Esophagus muscularis mucosa (tissue), 4 donors: Measurements from ENCODE around the gene CD200R1L. TPM values are rescaled to one million over a fixed set of nuclear protein-coding genes. Genes with fewer than 3 reads are reported as not detected.
"Not testable (repeated sequence)": the region's sequence is repeated elsewhere in the genome, so short reads cannot be mapped to it uniquely, and the experiment has no call there.

Experiments
- DNase-seq: peaks from one replicate; pipeline ENCODE4 v3.0.0-alpha.2; 2017; ENCODE audit errors: extremely low spot score
- H3K27ac ChIP-seq, 4 donors: fragments of 200-600 bp; sonication (generic); replicated peaks in 1 of 4; 1 replicate in 3 of 4; 2 replicates in 1 of 4; pipeline ENCODE4 v1.5.1; 2016 to 2019; ENCODE audit warnings: mild to moderate bottlenecking in 1 of 4
- H3K27me3 ChIP-seq, 4 donors: fragments of 200-600 bp; sonication (generic); one replicate each; pipeline versions ENCODE4 v1.5.1 to v1.6.0; 2016 to 2019
- H3K36me3 ChIP-seq, 4 donors: fragments of 200-600 bp; sonication (generic); one replicate each; pipeline ENCODE4 v1.5.1; 2016 to 2019
- H3K4me1 ChIP-seq, 4 donors: fragments of 200-600 bp; sonication (generic); one replicate each; pipeline ENCODE4 v1.5.1; 2016 to 2019
- H3K4me3 ChIP-seq, 4 donors: fragments of 200-600 bp; sonication (generic); 1 replicate in 2 of 4; 2 replicates in 2 of 4; pipeline ENCODE4 v1.5.1; 2016 to 2019; ENCODE audit warnings: mild to moderate bottlenecking in 4 of 4, moderate library complexity in 1 of 4
- H3K9me3 ChIP-seq, 4 donors: fragments of 200-600 bp; sonication (generic); 1 replicate in 3 of 4; 2 replicates in 1 of 4; pipeline ENCODE4 v1.5.1; 2016 to 2019
- EP300 ChIP-seq: sonication (generic); formaldehyde crosslinking; IDR thresholded peaks from one replicate; pipeline ENCODE4 v1.6.1; 2017; ENCODE audit warnings: antibody characterized with exemption
- POLR2A ChIP-seq: fragments of 450-650 bp; IDR thresholded peaks from one replicate; pipeline ENCODE4 v1.6.1; 2017; ENCODE audit warnings: antibody characterized with exemption, moderate library complexity, mild to moderate bottlenecking, low read depth
- POLR2AphosphoS5 ChIP-seq, 2 donors: sonication (generic); formaldehyde crosslinking; IDR thresholded peaks; one replicate each; pipeline ENCODE4 v1.6.1; 2017; ENCODE audit warnings: antibody characterized with exemption in 2 of 2
- WGBS: methylation state at CpG from one replicate; pipeline ENCODE4 v1.1.5; 2018; 5-methylcytosine and 5-hydroxymethylcytosine counted together
- intact Hi-C: fragments of 100-400 bp; cut with DNase I; formaldehyde crosslinking; loops from one replicate; pipeline ENCODE4 v1.15.1; 2023
- total RNA-seq, 4 donors: library from RNA; depleted of rRNA; stranded (reverse); fragments of >200 nt; gene quantifications; one replicate each; pipeline versions ENCODE4 v1.1.0 to v1.2.1, GENCODE V29; 2016
- TF ChIP-seq, protein P1 (sequence below), 3 experiments: fragments of 200-600 bp in 2 of 3; fragments of 450-650 bp in 1 of 3; sonication (generic) in 2 of 3; IDR thresholded peaks; one replicate each; pipeline ENCODE4 v1.5.1; 2017 to 2019; ENCODE audit warnings: antibody characterized with exemption in 3 of 3, mild to moderate bottlenecking in 2 of 3, moderate library complexity in 1 of 3

CD200R1L gene
- total RNA-seq, 4 donors from 2014 or later = not detected

GRCh38 chr3:112856537-112856936, 9.9 kb upstream of the CD200R1L start:
- Histone ChIP-seq H3K9me3 (peaks cover 0 to 16% (median 9%) of the 10 kb centered on the region in 4 donors), H3K36me3 (no peaks in the 10 kb centered on the region), H3K27ac (no peak overlapping the region), H3K4me1 (no peaks in the 10 kb centered on the region), H3K4me3 (no peak overlapping the region), H3K27me3 (no peaks in the 10 kb centered on the region)
- no peak for DNase-seq
- intact Hi-C loops = no loop called here
- no peak for TF ChIP-seq EP300
- TF ChIP-seq, protein P1, sequence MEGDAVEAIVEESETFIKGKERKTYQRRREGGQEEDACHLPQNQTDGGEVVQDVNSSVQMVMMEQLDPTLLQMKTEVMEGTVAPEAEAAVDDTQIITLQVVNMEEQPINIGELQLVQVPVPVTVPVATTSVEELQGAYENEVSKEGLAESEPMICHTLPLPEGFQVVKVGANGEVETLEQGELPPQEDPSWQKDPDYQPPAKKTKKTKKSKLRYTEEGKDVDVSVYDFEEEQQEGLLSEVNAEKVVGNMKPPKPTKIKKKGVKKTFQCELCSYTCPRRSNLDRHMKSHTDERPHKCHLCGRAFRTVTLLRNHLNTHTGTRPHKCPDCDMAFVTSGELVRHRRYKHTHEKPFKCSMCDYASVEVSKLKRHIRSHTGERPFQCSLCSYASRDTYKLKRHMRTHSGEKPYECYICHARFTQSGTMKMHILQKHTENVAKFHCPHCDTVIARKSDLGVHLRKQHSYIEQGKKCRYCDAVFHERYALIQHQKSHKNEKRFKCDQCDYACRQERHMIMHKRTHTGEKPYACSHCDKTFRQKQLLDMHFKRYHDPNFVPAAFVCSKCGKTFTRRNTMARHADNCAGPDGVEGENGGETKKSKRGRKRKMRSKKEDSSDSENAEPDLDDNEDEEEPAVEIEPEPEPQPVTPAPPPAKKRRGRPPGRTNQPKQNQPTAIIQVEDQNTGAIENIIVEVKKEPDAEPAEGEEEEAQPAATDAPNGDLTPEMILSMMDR (IDR thresholded peaks at IDR 0.05) = no peak
- no peak for TF ChIP-seq POLR2AphosphoS5 (IDR thresholded peaks at IDR 0.05)
- TF ChIP-seq POLR2A = no peak

GRCh38 chr3:112855883-112856282, 9.2 kb upstream of the CD200R1L start:
- DNase-seq = no peak
- Histone ChIP-seq H3K9me3 (peaks cover 0 to 22% (median 16%) of the 10 kb centered on the region in 4 donors), H3K4me3 (no peak overlapping the region), H3K27ac (no peak overlapping the region), H3K27me3 (no peaks in the 10 kb centered on the region), H3K36me3 (no peaks in the 10 kb centered on the region), H3K4me1 (no peaks in the 10 kb centered on the region)
- intact Hi-C loops = no loop called here
- no peak for TF ChIP-seq POLR2AphosphoS5 (IDR thresholded peaks at IDR 0.05)
- no peak for TF ChIP-seq EP300
- TF ChIP-seq POLR2A = no peak
- TF ChIP-seq, protein P1 (IDR thresholded peaks at IDR 0.05) = no peak

GRCh38 chr3:112855074-112855473, 8.4 kb upstream of the CD200R1L start:
- 77% methylated on average over 3 of the region's 3 CpGs for WGBS
- intact Hi-C loops, H3K27ac ChIP-seq: not testable (repeated sequence)

GRCh38 chr3:112848196-112848595, 1.5 kb upstream of the CD200R1L start:
- Histone ChIP-seq H3K4me1 (no peaks in the 10 kb centered on the region), H3K27me3 (no peaks in the 10 kb centered on the region), H3K36me3 (no peaks in the 10 kb centered on the region), H3K9me3 (peaks cover 0 to 18% (median 9%) of the 10 kb centered on the region in 4 donors), H3K4me3 (no peak overlapping the region), H3K27ac (no peak overlapping the region)
- intact Hi-C loops = no loop called here
- DNase-seq = no peak
- TF ChIP-seq POLR2A = no peak
- no peak for TF ChIP-seq EP300
- TF ChIP-seq POLR2AphosphoS5 (IDR thresholded peaks at IDR 0.05) = no peak
- TF ChIP-seq, protein P1 (IDR thresholded peaks at IDR 0.05) = no peak
- WGBS = 59% methylated on average over 3 of the region's 3 CpGs

More at GRCh38 chr3:112855074-112855473, 8.4 kb upstream of the CD200R1L start:
- H3K36me3 ChIP-seq, H3K4me3 ChIP-seq, H3K27me3 ChIP-seq, DNase-seq, H3K4me1 ChIP-seq: not testable (repeated sequence)
- peaks cover 0 to 28% (median 17%) of the 10 kb centered on the region in 4 donors for H3K9me3 ChIP-seq

- H3K27ac ChIP-seq = no peak overlapping the region
- no peaks in the 10 kb centered on the region for H3K4me1 ChIP-seq
- H3K36me3 ChIP-seq = no peaks in the 10 kb centered on the region
- peaks cover 0 to 21% (median 9%) of the 10 kb centered on the region in 4 donors for H3K9me3 ChIP-seq
- no peaks in the 10 kb centered on the region for H3K27me3 ChIP-seq
- WGBS = 77% methylated on average over 3 of the region's 3 CpGs
- H3K4me3 ChIP-seq = no peak overlapping the region
- DNase-seq = no peak
- TF ChIP-seq, protein P1 (IDR thresholded peaks at IDR 0.05) = no peak
- TF ChIP-seq POLR2A (no peak), POLR2AphosphoS5 (IDR thresholded peaks at IDR 0.05) (no peak), EP300 (no peak)
- intact Hi-C loops = no loop called here
Observed at GRCh38 chr3:112847692-112848091, 1.0 kb upstream of the CD200R1L start.
